CD8-positive, alpha-beta memory T cell (primary cell): ENCODE data around the gene RDX. TPM values are rescaled to one million over a fixed set of nuclear protein-coding genes. Genes with fewer than 3 reads are reported as not detected.

Experiments
- CTCF ChIA-PET: fragments of 350-600 bp; sonication (Branson Sonifier 250); formaldehyde crosslinking; loops from one replicate; lab custom pipeline; 2021; ENCODE audit warnings: antibody characterized with exemption; lab: Charles Lee
- POLR2A ChIA-PET: fragments of 350-600 bp; sonication (Branson Sonifier 250); formaldehyde crosslinking; loops from one replicate; lab custom pipeline; 2021; ENCODE audit warnings: antibody characterized with exemption; lab: Charles Lee
- DNase-seq, 5 donors: peaks; one replicate each; pipeline versions ENCODE4 v3.0.0 to v3.0.0-alpha.2; 2020 to 2022; ENCODE audit warnings: mixed read lengths in 1 of 5
- H3K27ac ChIP-seq: one replicate; pipeline ENCODE4 v1.7.0; 2013; ENCODE audit warnings: low read depth, mild to moderate bottlenecking, low read length, moderate library complexity
- H3K27me3 ChIP-seq: 2 replicates; pipeline ENCODE4 v1.7.0; 2013; ENCODE audit warnings: low read length, mild to moderate bottlenecking; ENCODE audit not compliant: insufficient read depth, poor library complexity, severe bottlenecking
- H3K36me3 ChIP-seq: 2 replicates; pipeline ENCODE4 v1.7.0; 2013; ENCODE audit warnings: mild to moderate bottlenecking, low read length, moderate library complexity; ENCODE audit not compliant: insufficient read depth
- H3K4me1 ChIP-seq: 2 replicates; pipeline ENCODE4 v1.7.0; 2013; ENCODE audit warnings: mild to moderate bottlenecking, low read length, moderate library complexity; ENCODE audit not compliant: insufficient read depth
- H3K4me3 ChIP-seq: 2 replicates; pipeline ENCODE4 v1.7.0; 2013; ENCODE audit warnings: mild to moderate bottlenecking, low read length
- H3K9me3 ChIP-seq: 2 replicates; pipeline ENCODE4 v1.7.0; 2013; ENCODE audit warnings: mild to moderate bottlenecking, low read length
- H3K27ac Mint-ChIP-seq, 8 donors: one replicate each; pipeline ENCODE4 v1.8.0; 2020 to 2021; ENCODE audit warnings: mixed read lengths in 8 of 8, mild to moderate bottlenecking in 6 of 8, inconsistent platforms in 3 of 8, moderate library complexity in 3 of 8
- H3K27me3 Mint-ChIP-seq, 2 donors: one replicate each; pipeline ENCODE4 v1.8.0; 2020 to 2021; ENCODE audit warnings: mixed read lengths in 2 of 2, mild to moderate bottlenecking in 1 of 2, moderate library complexity in 1 of 2
- H3K36me3 Mint-ChIP-seq, 3 donors: one replicate each; pipeline ENCODE4 v1.8.0; 2020 to 2021; ENCODE audit warnings: mixed read lengths in 3 of 3, inconsistent platforms in 1 of 3, mild to moderate bottlenecking in 1 of 3
- H3K4me1 Mint-ChIP-seq, 3 donors: one replicate each; pipeline ENCODE4 v1.8.0; 2020 to 2021; ENCODE audit warnings: mixed read lengths in 3 of 3, inconsistent platforms in 1 of 3, mild to moderate bottlenecking in 1 of 3
- H3K4me3 Mint-ChIP-seq, 7 donors: one replicate each; pipeline ENCODE4 v1.8.0; 2020 to 2021; ENCODE audit warnings: mixed read lengths in 7 of 7, mild to moderate bottlenecking in 6 of 7, moderate library complexity in 4 of 7, inconsistent platforms in 2 of 7
- H3K9me3 Mint-ChIP-seq, 5 donors: one replicate each; pipeline ENCODE4 v1.8.0; 2020 to 2022; ENCODE audit warnings: mixed read lengths in 5 of 5, mild to moderate bottlenecking in 3 of 5, moderate library complexity in 2 of 5, inconsistent platforms in 1 of 5
- polyA plus RNA-seq: library from polyadenylated mRNA; unstranded; fragments of 300-500 nt; fragmentation: Illumina TruSeq; gene quantifications from one replicate; pipeline ENCODE4 v1.2.3, GENCODE V29; 2021
- total RNA-seq, 2 experiments: library from RNA; stranded (reverse); gene quantifications; one replicate each; pipeline ENCODE4 v1.2.3, GENCODE V29; 2021

The RDX gene
- total and polyA plus RNA-seq, 3 experiments from 2014 or later = 17.2 to 63.6 (median 58.5) TPM

DNA sequence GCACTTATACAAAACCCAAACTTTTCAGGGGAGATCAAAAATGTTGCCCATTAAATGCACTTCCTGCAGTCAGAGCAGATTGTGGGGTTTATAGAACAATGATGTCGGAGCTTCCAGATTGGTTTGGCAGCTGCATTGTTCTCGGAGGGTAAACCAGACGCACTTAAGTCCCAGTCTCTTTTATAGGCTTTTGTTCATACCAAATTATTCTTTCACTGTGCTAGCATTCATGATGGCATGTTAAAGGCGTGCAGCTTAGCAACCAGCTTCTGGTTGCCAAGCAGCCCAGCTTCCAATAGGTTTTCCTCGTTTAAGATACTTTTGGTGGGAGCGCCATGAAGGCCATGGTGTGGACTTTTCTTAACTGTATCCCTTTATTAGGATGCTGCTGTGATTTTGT, 162.3 kb downstream of the RDX start:
- no peaks in the 10 kb centered on the region for H3K9me3 ChIP-seq
- no peaks in the 10 kb centered on the region for H3K27me3 ChIP-seq
- Mint-ChIP-seq H3K36me3 (no peaks in the 10 kb centered on the region), H3K4me3 (no peak overlapping the region), H3K4me1 (no peaks in the 10 kb centered on the region), H3K27me3 (peaks cover 7 to 8% of the 10 kb centered on the region in 2 donors), H3K27ac (peak overlapping the region in 1 of 8 donors; percentile 50), H3K9me3 (no peaks in the 10 kb centered on the region)
- H3K27ac ChIP-seq = no peak overlapping the region
- H3K36me3 ChIP-seq = no peaks in the 10 kb centered on the region
- H3K4me1 ChIP-seq = no peaks in the 10 kb centered on the region
- no peak for DNase-seq
- ChIA-PET POLR2A (no interaction called here), CTCF (no interaction called here)
- H3K4me3 ChIP-seq = no peak overlapping the region

DNA sequence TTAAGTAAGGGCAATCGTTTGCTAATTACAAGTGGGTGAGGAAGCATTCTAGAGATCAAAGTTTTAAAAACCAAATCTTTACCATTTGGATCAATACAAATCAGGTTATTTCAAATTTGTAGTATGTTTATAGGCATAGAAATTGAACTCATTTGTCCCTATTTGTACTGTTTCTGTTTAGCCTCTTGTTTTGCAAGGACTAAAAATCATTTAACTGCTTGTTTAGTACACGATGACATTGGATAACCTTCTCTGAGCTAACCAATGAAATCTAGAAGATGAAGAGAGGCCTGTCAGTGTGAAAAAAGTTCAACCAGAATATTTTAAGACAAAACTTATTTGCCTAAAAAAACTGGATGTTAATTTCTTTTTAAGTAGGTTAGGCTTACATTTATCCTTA, 163.3 kb downstream of the RDX start:
- peaks cover 7 to 8% of the 10 kb centered on the region in 2 donors for H3K27me3 Mint-ChIP-seq
- CTCF ChIA-PET = no interaction called here
- POLR2A ChIA-PET = no interaction called here
- H3K9me3 ChIP-seq = no peaks in the 10 kb centered on the region
- no peaks in the 10 kb centered on the region for H3K27me3 ChIP-seq
- H3K27ac Mint-ChIP-seq = no peak overlapping the region
- no peak for DNase-seq
- no peak overlapping the region for H3K4me3 ChIP-seq
- no peaks in the 10 kb centered on the region for H3K36me3 Mint-ChIP-seq
- H3K4me1 ChIP-seq = no peaks in the 10 kb centered on the region
- H3K4me1 Mint-ChIP-seq = no peaks in the 10 kb centered on the region
- H3K27ac ChIP-seq = no peak overlapping the region
- H3K9me3 Mint-ChIP-seq = no peaks in the 10 kb centered on the region
- no peak overlapping the region for H3K4me3 Mint-ChIP-seq
- H3K36me3 ChIP-seq = no peaks in the 10 kb centered on the region

DNA sequence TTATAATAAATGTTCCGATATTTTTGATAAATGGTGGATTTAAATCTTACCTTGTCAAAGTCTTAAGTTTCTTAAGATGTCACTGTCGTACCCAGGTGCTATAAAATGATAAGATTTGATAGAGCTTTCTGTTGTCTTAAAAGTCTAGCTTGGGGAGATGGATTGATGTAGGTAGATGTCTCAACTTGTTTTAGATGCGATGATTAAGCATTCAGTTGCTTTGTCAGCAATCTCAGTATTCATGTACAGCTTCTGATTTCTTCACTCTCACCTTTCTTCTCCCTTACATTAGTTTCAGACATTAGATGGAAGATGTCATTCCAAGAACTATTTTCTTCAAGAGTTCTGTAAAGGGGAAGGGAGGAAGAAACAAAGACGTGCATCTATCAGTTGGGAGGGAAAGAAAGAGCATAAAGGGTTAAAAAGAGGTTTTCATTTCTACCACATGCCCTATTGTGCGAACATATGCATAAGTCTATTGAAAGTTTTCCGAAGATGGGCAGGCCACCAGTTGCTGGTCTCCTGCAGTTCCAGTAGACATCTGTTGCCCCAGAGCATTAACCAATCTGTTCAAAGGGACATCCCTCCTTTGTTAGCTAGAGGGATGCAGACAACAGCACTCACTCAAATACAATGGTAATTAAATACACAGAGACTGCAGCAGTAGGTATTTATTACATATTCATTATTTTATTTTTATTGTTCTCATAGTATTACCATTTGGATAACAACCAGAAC, 164.9 kb downstream of the RDX start:
- no peak overlapping the region for H3K4me3 Mint-ChIP-seq
- H3K36me3 ChIP-seq = no peaks in the 10 kb centered on the region
- H3K36me3 Mint-ChIP-seq = no peaks in the 10 kb centered on the region
- POLR2A ChIA-PET = no interaction called here
- H3K4me1 ChIP-seq = no peaks in the 10 kb centered on the region
- H3K9me3 Mint-ChIP-seq = no peaks in the 10 kb centered on the region
- CTCF ChIA-PET = no interaction called here
- H3K27me3 Mint-ChIP-seq = peaks cover 7 to 10% of the 10 kb centered on the region in 2 donors
- no peaks in the 10 kb centered on the region for H3K4me1 Mint-ChIP-seq
- DNase-seq = no peak
- H3K27ac ChIP-seq = no peak overlapping the region
- H3K27me3 ChIP-seq = no peaks in the 10 kb centered on the region
- H3K27ac Mint-ChIP-seq = no peak overlapping the region
- no peaks in the 10 kb centered on the region for H3K9me3 ChIP-seq
- H3K4me3 ChIP-seq = no peak overlapping the region

DNA sequence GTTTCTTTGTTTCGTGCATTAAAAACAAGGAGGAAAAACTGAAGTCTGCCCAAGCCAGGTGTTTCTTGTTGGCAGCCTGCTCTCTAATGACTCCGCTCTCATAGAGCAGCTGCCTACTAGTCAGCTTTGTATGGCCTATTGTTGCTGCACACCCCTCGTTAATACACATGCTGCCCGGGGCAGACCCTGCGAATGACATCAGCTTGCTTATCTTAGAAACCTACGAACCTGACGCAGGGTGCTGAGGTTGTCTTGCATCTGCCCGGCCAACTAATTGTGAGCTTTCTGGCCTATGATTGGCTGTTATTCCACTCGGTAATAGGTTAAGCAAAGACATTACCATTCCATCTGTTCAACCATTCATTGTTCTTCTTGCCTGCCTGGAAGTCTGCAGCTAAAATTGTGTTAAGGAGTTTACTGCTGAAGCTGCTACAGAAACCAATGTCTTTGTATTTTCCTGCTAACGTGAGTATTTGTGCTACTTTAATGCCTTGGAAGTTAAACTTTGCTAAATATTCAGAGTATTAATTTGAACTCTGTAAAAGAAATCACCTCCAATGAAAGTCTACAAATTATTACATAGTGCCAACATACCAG, 165.7 kb downstream of the RDX start:
- Histone ChIP-seq H3K9me3 (no peaks in the 10 kb centered on the region), H3K36me3 (no peaks in the 10 kb centered on the region), H3K27me3 (no peaks in the 10 kb centered on the region), H3K4me1 (no peaks in the 10 kb centered on the region), H3K27ac (no peak overlapping the region), H3K4me3 (no peak overlapping the region)
- Mint-ChIP-seq H3K36me3 (no peaks in the 10 kb centered on the region), H3K9me3 (no peaks in the 10 kb centered on the region), H3K4me3 (no peak overlapping the region), H3K4me1 (no peaks in the 10 kb centered on the region), H3K27me3 (peaks cover 7 to 10% of the 10 kb centered on the region in 2 donors), H3K27ac (no peak overlapping the region)
- no peak for DNase-seq
- POLR2A ChIA-PET = no interaction called here
- CTCF ChIA-PET = no interaction called here

DNA sequence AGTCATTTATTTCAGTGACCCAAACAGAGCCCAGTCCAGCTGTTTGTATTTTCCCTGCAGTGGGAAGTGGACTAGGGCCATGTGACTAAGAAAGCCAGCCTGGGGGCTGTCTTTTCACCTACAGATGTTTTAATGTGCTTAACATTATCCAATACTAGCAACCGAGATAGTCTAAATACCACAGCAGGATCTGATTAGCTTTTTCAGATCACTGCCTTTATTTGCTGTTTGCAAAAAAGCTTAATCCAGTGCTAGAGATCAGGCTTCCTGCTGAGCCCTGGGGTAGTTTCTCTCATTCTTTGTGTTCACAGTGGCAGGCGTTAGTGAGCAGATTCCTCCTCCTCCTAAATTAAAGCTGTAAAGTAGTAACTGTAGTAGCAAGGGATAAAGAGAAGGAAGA, 168.3 kb downstream of the RDX start:
- Mint-ChIP-seq H3K4me1 (no peaks in the 10 kb centered on the region), H3K36me3 (no peaks in the 10 kb centered on the region), H3K27ac (no peak overlapping the region), H3K27me3 (peaks cover 6 to 10% of the 10 kb centered on the region in 2 donors), H3K9me3 (no peaks in the 10 kb centered on the region), H3K4me3 (no peak overlapping the region)
- H3K9me3 ChIP-seq = no peaks in the 10 kb centered on the region
- CTCF ChIA-PET = no interaction called here
- H3K27ac ChIP-seq = no peak overlapping the region
- H3K4me1 ChIP-seq = no peaks in the 10 kb centered on the region
- no peaks in the 10 kb centered on the region for H3K27me3 ChIP-seq
- DNase-seq = no peak
- no peaks in the 10 kb centered on the region for H3K36me3 ChIP-seq
- H3K4me3 ChIP-seq = no peak overlapping the region
- POLR2A ChIA-PET = no interaction called here

DNA sequence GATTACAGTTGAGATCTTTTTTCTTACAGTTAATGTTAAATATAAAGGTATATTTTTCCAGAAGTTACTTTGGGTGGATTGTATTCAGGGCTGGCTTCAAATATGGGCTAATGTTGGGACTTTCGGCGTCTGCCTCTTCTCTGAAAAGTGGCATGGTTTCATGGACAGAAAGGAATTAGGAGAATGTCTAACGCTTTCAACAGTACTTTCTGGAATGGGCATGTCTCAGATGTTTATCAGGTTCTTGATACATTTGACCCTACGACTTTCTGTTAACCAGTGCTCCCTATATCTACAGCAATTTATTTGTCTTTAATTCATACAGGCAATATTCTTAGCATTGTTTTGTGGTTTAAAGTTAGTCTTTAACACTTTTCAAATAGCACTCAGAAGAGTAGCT, 169.5 kb downstream of the RDX start:
- Mint-ChIP-seq H3K4me3 (no peak overlapping the region), H3K4me1 (no peaks in the 10 kb centered on the region), H3K36me3 (no peaks in the 10 kb centered on the region), H3K27me3 (peaks cover 3 to 10% of the 10 kb centered on the region in 2 donors), H3K9me3 (no peaks in the 10 kb centered on the region), H3K27ac (no peak overlapping the region)
- CTCF ChIA-PET = no interaction called here
- no peaks in the 10 kb centered on the region for H3K27me3 ChIP-seq
- no peaks in the 10 kb centered on the region for H3K4me1 ChIP-seq
- no peak overlapping the region for H3K27ac ChIP-seq
- no peak for DNase-seq
- H3K36me3 ChIP-seq = no peaks in the 10 kb centered on the region
- POLR2A ChIA-PET = no interaction called here
- no peak overlapping the region for H3K4me3 ChIP-seq
- H3K9me3 ChIP-seq = no peaks in the 10 kb centered on the region

DNA sequence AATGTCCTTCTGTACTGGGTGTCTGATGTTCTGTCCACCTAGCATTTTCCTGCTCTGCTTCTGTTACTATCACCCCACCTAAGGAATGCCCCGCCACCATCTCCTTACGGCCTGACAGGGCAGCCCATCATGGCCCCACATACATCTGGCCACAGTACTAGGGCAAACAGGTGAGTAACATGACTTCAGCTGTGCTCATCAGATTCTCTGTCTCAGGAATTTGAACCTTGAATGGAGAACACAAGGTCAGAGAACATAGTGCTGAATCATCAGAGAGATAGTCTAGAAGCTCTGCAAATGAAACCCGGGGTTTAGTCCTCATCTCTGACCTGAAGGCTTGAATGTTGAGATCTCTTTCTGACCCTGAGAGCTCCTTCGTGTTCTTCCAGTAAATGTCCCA, 170.8 kb downstream of the RDX start:
- ChIA-PET CTCF (no interaction called here), POLR2A (no interaction called here)
- Mint-ChIP-seq H3K27me3 (peaks cover 3 to 6% of the 10 kb centered on the region in 2 donors), H3K4me3 (no peak overlapping the region), H3K36me3 (no peaks in the 10 kb centered on the region), H3K4me1 (no peaks in the 10 kb centered on the region), H3K27ac (peak overlapping the region in 1 of 8 donors; percentile 22), H3K9me3 (no peaks in the 10 kb centered on the region)
- H3K27ac ChIP-seq = no peak overlapping the region
- no peaks in the 10 kb centered on the region for H3K36me3 ChIP-seq
- DNase-seq = no peak
- no peaks in the 10 kb centered on the region for H3K9me3 ChIP-seq
- no peaks in the 10 kb centered on the region for H3K27me3 ChIP-seq
- no peaks in the 10 kb centered on the region for H3K4me1 ChIP-seq
- no peak overlapping the region for H3K4me3 ChIP-seq
